GM20431 (cell line): Measurements from ENCODE around the gene MRPS34.
"Not testable (repeated sequence)": the region's sequence is repeated elsewhere in the genome, so short reads cannot be mapped to it uniquely, and the experiment has no call there.

Experiments
- in situ Hi-C: fragments of 300-500 bp; cut with MseI, MboI; formaldehyde crosslinking; loops from one replicate; pipeline ENCODE4 v1.15.0; 2020; ENCODE audit warnings: low sequenced_read_pairs; ENCODE audit not compliant: unreplicated experiment

Gene MRPS34

GRCh38 chr16:1732551-1732987 is 40.4 kb downstream of the MRPS34 start:
- in situ Hi-C loops = not testable (repeated sequence)

DNA sequence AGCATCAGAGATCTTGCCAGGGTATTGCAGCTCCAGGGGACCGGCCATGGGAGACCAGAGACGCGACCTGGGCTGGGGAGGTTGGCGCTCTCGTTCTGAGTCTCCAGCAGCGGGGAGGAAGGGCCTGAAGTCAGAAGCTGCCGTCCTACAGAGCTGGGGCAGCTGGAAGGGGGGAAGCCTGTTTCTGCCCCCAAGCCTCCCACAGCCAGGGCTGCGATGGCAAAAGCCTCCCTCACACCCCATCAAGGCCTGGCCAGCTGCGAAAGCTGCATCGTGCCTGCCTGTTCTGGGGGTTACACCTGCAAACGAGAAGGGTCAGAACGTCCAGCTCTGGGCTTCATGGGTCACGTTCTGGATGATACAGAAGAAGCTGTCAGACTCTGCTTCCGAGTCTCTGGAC is 40.9 kb downstream of the MRPS34 start:
- in situ Hi-C loops = no loop called here

GRCh38 chr16:1731603-1732002 is 41.3 kb downstream of the MRPS34 start:
- in situ Hi-C loops = no loop called here

- in situ Hi-C loops = no loop called here
Observed at GRCh38 chr16:1731073-1731472, 41.9 kb downstream of the MRPS34 start.

DNA sequence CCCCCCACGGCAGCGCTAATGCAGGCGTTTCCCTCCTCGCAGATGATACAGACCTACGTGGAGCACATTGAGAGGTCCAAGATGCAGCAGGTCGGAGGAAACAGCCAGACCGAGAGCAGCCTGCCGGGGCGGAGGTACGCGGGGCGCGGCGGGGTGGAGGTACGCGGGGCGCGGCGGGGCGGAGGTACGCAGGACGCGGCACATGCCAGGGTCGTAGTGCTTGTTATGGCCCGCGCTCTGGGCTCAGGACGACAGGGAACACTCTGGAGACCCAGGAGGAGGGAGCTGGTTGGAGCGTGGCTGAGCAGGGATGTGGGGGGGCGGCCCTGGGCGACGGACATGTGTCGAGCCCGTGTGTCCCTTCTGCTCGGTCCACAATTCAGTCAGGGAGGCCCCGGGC is 43.5 kb downstream of the MRPS34 start:
- in situ Hi-C loops = no loop called here

DNA sequence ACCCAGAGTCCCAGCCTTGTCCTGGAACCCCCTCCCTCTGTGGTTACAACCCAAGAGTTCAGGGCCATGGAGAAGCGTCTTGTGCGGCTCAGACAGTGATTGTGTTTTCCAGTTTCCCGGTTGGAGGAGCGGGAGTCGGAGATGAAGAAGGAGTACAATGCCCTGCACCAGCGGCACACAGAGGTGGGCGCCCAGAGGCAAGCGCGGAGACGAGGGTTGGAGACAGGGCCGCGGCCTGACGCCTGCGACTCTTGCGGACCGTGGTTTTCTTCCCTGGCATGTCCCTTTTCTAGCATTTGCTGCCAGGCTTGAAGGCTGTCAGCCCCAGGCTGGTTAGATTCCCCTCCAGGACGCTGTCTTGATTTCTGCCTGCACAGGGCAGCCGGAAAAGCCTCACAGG is 43.9 kb downstream of the MRPS34 start:
- in situ Hi-C loops = no loop called here

- in situ Hi-C loops = no loop called here
Observed at GRCh38 chr16:1727651-1728624, 45.0 kb downstream of the MRPS34 start.

GRCh38 chr16:1726661-1727502 is 46.1 kb downstream of the MRPS34 start:
- in situ Hi-C loops = no loop called here

DNA sequence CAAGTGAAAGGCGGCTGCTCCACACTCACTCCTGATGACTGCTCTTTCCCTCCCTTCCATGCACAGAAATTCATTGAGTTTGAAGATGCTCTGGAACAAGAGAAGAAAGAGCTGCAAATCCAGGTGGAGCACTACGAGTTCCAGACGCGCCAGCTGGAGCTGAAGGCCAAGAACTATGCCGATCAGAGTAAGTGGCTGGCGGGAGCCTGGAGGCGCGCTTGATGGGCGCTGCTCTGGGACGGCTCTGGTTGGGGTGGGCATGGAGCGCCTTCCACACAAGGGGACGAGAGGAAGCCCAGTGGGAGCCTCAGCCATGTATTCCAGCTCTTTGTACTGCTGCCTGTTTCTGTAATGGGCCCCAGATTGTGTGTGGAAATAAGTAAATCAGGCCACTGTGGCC is 48.4 kb downstream of the MRPS34 start:
- in situ Hi-C loops = no loop called here

GRCh38 chr16:1723450-1724147 is 49.3 kb downstream of the MRPS34 start:
- in situ Hi-C loops = no loop called here
